ENCODE measurements around the gene FAM209A. TPM values are rescaled to one million over a fixed set of nuclear protein-coding genes. Genes with fewer than 3 reads are reported as not detected.

The FAM209A gene
- total RNA-seq, 1 experiment from 2014 or later: 0.34 TPM

DNA sequence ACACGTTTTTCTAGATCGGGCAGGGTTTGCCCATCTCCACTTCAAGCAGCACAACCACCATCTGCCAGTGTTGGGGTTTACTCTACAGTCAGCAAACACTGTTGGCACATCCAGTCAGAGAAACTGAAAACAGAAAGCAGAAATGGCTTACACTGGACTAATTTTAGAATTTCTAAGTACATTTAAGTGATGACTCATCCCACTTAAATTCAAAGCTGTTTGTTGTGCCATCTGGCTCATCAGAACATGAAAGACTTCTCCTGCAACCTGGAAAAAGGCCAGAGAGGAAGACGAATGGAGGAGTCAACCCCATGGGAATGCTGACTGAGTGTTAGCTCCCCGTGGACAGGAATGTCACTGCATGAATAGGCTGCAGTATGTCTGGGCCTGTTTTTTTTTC, 30.3 kb downstream of the FAM209A start:
- Histone ChIP-seq H3K27ac (ENCODE audit: low read depth, low read length) (peak overlapping the region; percentile 36; the same call in 1 of the 2 replicates), H4K20me1 (ENCODE audit: insufficient read depth) (no peaks in the 10 kb centered on the region), H3K9me2 (ENCODE audit: insufficient read depth) (no peaks in the 10 kb centered on the region), H3K79me2 (ENCODE audit: insufficient read depth, low read length) (no peaks in the 10 kb centered on the region), H3K9me3 (ENCODE audit: control insufficient read depth in 1 of 2, insufficient read depth in 1 of 2, low read depth in 1 of 2, low read length in 2 of 2) (no peaks in the 10 kb centered on the region), H3K36me3 (ENCODE audit: control insufficient read depth in 1 of 2, insufficient read depth in 2 of 2, low read length in 2 of 2) (no peaks in the 10 kb centered on the region), H3K27me3 (ENCODE audit: insufficient read depth, low read length) (no peaks in the 10 kb centered on the region), H2AFZ (ENCODE audit: low read depth, low read length, poor library complexity, severe bottlenecking) (peak overlapping the region; percentile 84), H3K4me3 (replicated peaks in 1 of 2; ENCODE audit: low read depth in 1 of 2, low read length in 2 of 2) (peak overlapping the region in 1 of 2 experiments; percentile 33; a peak in 3 of 4 replicates), H3K4me2 (ENCODE audit: low read length) (peak overlapping the region; percentile 68), H3K9ac (ENCODE audit: low read length) (peak overlapping the region; percentile 17), H3K4me1 (ENCODE audit: control insufficient read depth in 1 of 2, insufficient read depth in 2 of 2, low read length in 2 of 2) (peaks cover 18 to 42% of the 10 kb centered on the region in 2 experiments)
- ChIA-PET RAD21 (ENCODE audit: low non-redundant PET in 1 of 2, low total read pairs in 2 of 2, uncharacterized antibody in 2 of 2, unreplicated experiment in 2 of 2) (no interaction called here), POLR2A (no interaction called here), CTCF (interaction anchor here (0.6 to 1.6 kb wide), 8 partner anchors 15 to 1873 kb away, joined by 3 to 6 read pairs (median 3); no protein-coding TSS in a partner anchor)
- peak; percentile 94 for TF ChIP-seq JUND (IDR thresholded peaks at IDR 0.05)
- TF ChIP-seq CBX3 (IDR thresholded peaks at IDR 0.05; ENCODE audit: low read depth): peak; percentile 34
- TF ChIP-seq CEBPB (IDR thresholded peaks at IDR 0.05; ENCODE audit: low read depth): peak; percentile 82
- TF ChIP-seq, protein P1, sequence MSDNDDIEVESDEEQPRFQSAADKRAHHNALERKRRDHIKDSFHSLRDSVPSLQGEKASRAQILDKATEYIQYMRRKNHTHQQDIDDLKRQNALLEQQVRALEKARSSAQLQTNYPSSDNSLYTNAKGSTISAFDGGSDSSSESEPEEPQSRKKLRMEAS (IDR thresholded peaks at IDR 0.05): peak; percentile 64
- TF ChIP-seq SIN3A (IDR thresholded peaks at IDR 0.05; ENCODE audit: low read depth): peak; percentile 69; the same call in 1 of the 2 replicates
- peak; percentile 89 for TF ChIP-seq FOSL1 (IDR thresholded peaks at IDR 0.05; ENCODE audit: low read depth)
- TF ChIP-seq EZH2 (IDR thresholded peaks at IDR 0.05): no peak
- TF ChIP-seq POLR2AphosphoS5 (IDR thresholded peaks at IDR 0.05; ENCODE audit: low read depth, low read length): peak; percentile 67
- TF ChIP-seq EGR1 (IDR thresholded peaks at IDR 0.05; ENCODE audit: low read depth): no peak
- no peak for TF ChIP-seq ZFX (IDR thresholded peaks at IDR 0.05)
- peak; percentile 86 for TF ChIP-seq SP1 (IDR thresholded peaks at IDR 0.05; ENCODE audit: low read depth)
- TF ChIP-seq, protein P2, sequence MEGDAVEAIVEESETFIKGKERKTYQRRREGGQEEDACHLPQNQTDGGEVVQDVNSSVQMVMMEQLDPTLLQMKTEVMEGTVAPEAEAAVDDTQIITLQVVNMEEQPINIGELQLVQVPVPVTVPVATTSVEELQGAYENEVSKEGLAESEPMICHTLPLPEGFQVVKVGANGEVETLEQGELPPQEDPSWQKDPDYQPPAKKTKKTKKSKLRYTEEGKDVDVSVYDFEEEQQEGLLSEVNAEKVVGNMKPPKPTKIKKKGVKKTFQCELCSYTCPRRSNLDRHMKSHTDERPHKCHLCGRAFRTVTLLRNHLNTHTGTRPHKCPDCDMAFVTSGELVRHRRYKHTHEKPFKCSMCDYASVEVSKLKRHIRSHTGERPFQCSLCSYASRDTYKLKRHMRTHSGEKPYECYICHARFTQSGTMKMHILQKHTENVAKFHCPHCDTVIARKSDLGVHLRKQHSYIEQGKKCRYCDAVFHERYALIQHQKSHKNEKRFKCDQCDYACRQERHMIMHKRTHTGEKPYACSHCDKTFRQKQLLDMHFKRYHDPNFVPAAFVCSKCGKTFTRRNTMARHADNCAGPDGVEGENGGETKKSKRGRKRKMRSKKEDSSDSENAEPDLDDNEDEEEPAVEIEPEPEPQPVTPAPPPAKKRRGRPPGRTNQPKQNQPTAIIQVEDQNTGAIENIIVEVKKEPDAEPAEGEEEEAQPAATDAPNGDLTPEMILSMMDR (IDR thresholded peaks at IDR 0.05 in 2 of 3, conservative IDR thresholded peaks at IDR 0.05 in 1 of 3; ENCODE audit: borderline replicate concordance in 1 of 3, insufficient read depth in 1 of 3, low read depth in 2 of 3, low read length in 2 of 3): peak in 2 of 3 experiments; percentile 13 to 23; a peak in 2 of 6 replicates
- peak; percentile 96 for TF ChIP-seq TCF7L2 (IDR thresholded peaks at IDR 0.05; ENCODE audit: borderline replicate concordance, extremely low read depth, insufficient read depth, insufficient read length)
- TF ChIP-seq RAD21 (IDR thresholded peaks at IDR 0.05; ENCODE audit: low read depth): peak; percentile 32; the same call in 1 of the 2 replicates
- TF ChIP-seq, protein P3, sequence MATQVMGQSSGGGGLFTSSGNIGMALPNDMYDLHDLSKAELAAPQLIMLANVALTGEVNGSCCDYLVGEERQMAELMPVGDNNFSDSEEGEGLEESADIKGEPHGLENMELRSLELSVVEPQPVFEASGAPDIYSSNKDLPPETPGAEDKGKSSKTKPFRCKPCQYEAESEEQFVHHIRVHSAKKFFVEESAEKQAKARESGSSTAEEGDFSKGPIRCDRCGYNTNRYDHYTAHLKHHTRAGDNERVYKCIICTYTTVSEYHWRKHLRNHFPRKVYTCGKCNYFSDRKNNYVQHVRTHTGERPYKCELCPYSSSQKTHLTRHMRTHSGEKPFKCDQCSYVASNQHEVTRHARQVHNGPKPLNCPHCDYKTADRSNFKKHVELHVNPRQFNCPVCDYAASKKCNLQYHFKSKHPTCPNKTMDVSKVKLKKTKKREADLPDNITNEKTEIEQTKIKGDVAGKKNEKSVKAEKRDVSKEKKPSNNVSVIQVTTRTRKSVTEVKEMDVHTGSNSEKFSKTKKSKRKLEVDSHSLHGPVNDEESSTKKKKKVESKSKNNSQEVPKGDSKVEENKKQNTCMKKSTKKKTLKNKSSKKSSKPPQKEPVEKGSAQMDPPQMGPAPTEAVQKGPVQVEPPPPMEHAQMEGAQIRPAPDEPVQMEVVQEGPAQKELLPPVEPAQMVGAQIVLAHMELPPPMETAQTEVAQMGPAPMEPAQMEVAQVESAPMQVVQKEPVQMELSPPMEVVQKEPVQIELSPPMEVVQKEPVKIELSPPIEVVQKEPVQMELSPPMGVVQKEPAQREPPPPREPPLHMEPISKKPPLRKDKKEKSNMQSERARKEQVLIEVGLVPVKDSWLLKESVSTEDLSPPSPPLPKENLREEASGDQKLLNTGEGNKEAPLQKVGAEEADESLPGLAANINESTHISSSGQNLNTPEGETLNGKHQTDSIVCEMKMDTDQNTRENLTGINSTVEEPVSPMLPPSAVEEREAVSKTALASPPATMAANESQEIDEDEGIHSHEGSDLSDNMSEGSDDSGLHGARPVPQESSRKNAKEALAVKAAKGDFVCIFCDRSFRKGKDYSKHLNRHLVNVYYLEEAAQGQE (IDR thresholded peaks at IDR 0.05; ENCODE audit: low read depth): no peak
- peak; percentile 28; the same call in 1 of the 2 replicates for TF ChIP-seq ELF1 (IDR thresholded peaks at IDR 0.05; ENCODE audit: borderline replicate concordance, low read depth)
- TF ChIP-seq SRF (IDR thresholded peaks at IDR 0.05; ENCODE audit: low read depth): peak; percentile 71; the same call in 1 of the 2 replicates
- TF ChIP-seq, protein P4, sequence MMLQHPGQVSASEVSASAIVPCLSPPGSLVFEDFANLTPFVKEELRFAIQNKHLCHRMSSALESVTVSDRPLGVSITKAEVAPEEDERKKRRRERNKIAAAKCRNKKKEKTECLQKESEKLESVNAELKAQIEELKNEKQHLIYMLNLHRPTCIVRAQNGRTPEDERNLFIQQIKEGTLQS (IDR thresholded peaks at IDR 0.05): peak; percentile 61; the same call in 1 of the 2 replicates
- peak; percentile 87 for ATAC-seq
- intact Hi-C loops (cut with micrococcal nuclease): no loop called here
- peak; percentile 90 for DNase-seq (ENCODE audit: low read depth, low spot score)
- BruUV-seq (replicated peaks): no TSS peak
